HepG2 (cell line): Measurements from ENCODE around the gene RALB. TPM values are rescaled to one million over a fixed set of nuclear protein-coding genes. Genes with fewer than 3 reads are reported as not detected.
A peak's percentile ranks its signal among the peaks of the same experiment; 100 is the strongest.

Experiments
- ATF7-NPFF ChIP-seq: sonication (generic); formaldehyde crosslinking; IDR thresholded peaks from 2 replicates; pipeline ENCODE4 v1.8.1; 2023; ENCODE audit warnings: mild to moderate bottlenecking, low read depth, missing genetic modification reagents, moderate library complexity
- CHD4 ChIP-seq: fragments of 200-600 bp; sonication (generic); IDR thresholded peaks from 2 replicates; pipeline ENCODE4 v1.7.0; 2017; ENCODE audit warnings: mild to moderate bottlenecking, low read length, borderline replicate concordance
- E2F2 ChIP-seq: sonication (generic); formaldehyde crosslinking; IDR thresholded peaks from 2 replicates; pipeline ENCODE4 v1.4.0; 2020; ENCODE audit warnings: missing genetic modification reagents, borderline replicate concordance
- GATA4 ChIP-seq: sonication (generic); IDR thresholded peaks from 2 replicates; pipeline ENCODE4 v1.6.1; 2016; ENCODE audit warnings: antibody characterized with exemption, low read depth, borderline replicate concordance
- JUNB ChIP-seq: sonication (generic); formaldehyde crosslinking; IDR thresholded peaks from 2 replicates; pipeline ENCODE4 v1.8.0; 2022; ENCODE audit warnings: missing genetic modification reagents, mild to moderate bottlenecking, borderline replicate concordance
- KDM4B ChIP-seq: sonication (generic); formaldehyde crosslinking; IDR thresholded peaks from 2 replicates; pipeline ENCODE4 v1.4.0; 2020; ENCODE audit warnings: missing genetic modification reagents
- NRL ChIP-seq: sonication (generic); formaldehyde crosslinking; IDR thresholded peaks from 2 replicates; pipeline ENCODE4 v1.5.0; 2020; ENCODE audit warnings: missing genetic modification reagents, mild to moderate bottlenecking, moderate library complexity, borderline replicate concordance
- PCBP2 ChIP-seq: fragments of 200-400 bp; formaldehyde crosslinking; optimal IDR thresholded peaks from 2 replicates; pipeline ENCODE3; 2018; ENCODE audit warnings: low read length, low read depth; ENCODE audit not compliant: poor library complexity, severe bottlenecking
- RCOR2 ChIP-seq: IDR thresholded peaks from 2 replicates; pipeline ENCODE4 v1.6.1; 2016; ENCODE audit warnings: missing biosample characterization, missing genetic modification reagents
- RFXAP ChIP-seq: sonication (generic); formaldehyde crosslinking; IDR thresholded peaks from 2 replicates; pipeline ENCODE4 v1.4.0; 2020; ENCODE audit warnings: missing genetic modification reagents, borderline replicate concordance
- SMAD9 ChIP-seq: sonication (generic); formaldehyde crosslinking; IDR thresholded peaks from 2 replicates; pipeline ENCODE4 v1.5.1; 2020; ENCODE audit warnings: mild to moderate bottlenecking, missing genetic modification reagents
- U2AF1 ChIP-seq: fragments of 200-400 bp; formaldehyde crosslinking; optimal IDR thresholded peaks from 2 replicates; pipeline ENCODE3; 2017; ENCODE audit warnings: mild to moderate bottlenecking, low read depth, low read length
- YEATS4 ChIP-seq: sonication (generic); formaldehyde crosslinking; IDR thresholded peaks from 2 replicates; pipeline ENCODE4 v1.4.0; 2020; ENCODE audit warnings: missing genetic modification reagents, borderline replicate concordance
- ZEB1 ChIP-seq: IDR thresholded peaks from 2 replicates; pipeline ENCODE4 v1.6.1; 2012; ENCODE audit warnings: mild to moderate bottlenecking, low read depth, inconsistent platforms; ENCODE audit not compliant: insufficient replicate concordance
- ZNF781 ChIP-seq: sonication (generic); formaldehyde crosslinking; IDR thresholded peaks from 2 replicates; pipeline ENCODE4 v1.5.1; 2020; ENCODE audit warnings: borderline replicate concordance, mild to moderate bottlenecking, missing genetic modification reagents; ENCODE audit errors: not compliant biosample characterization
- ZNF879 ChIP-seq: sonication (generic); formaldehyde crosslinking; IDR thresholded peaks from 2 replicates; pipeline ENCODE4 v1.8.1; 2023; ENCODE audit warnings: missing genetic modification reagents
- polyA plus RNA-seq, 8 experiments: library from polyadenylated mRNA; depleted of rRNA in 3 of 8; stranded (reverse) in 7 of 8; unstranded in 1 of 8; fragments of >200 nt; fragmentation: Illumina TruSeq in 4 of 8; extraction: Trizol in 4 of 8; gene quantifications; 2 replicates each; pipeline versions ENCODE4 v1.2.1 to v1.2.3, GENCODE V29; 2011 to 2016; ENCODE audit warnings: low read depth in 4 of 8, missing spikeins in 1 of 8, mixed read lengths in 1 of 8; ENCODE audit not compliant: insufficient read depth in 1 of 8
- total RNA-seq, 5 experiments: library from RNA; depleted of rRNA; stranded (reverse); fragments of >200 nt; fragmentation: Illumina TruSeq; extraction: Trizol; gene quantifications; 2 replicates each; pipeline ENCODE4 v1.2.3, GENCODE V29; 2016; ENCODE audit warnings: low read depth in 1 of 5
- TF ChIP-seq, protein P1 (sequence below): sonication (generic); formaldehyde crosslinking; IDR thresholded peaks from one replicate; pipeline ENCODE4 v1.5.1; 2020; ENCODE audit warnings: mild to moderate bottlenecking, missing genetic modification reagents; ENCODE audit errors: not compliant biosample characterization
- TF ChIP-seq, protein P2 (sequence below): sonication (generic); formaldehyde crosslinking; IDR thresholded peaks from 2 replicates; pipeline ENCODE4 v1.5.1; 2020; ENCODE audit warnings: missing genetic modification reagents, mild to moderate bottlenecking, borderline replicate concordance

Gene RALB
- total and polyA plus RNA-seq, 2 of the 13 experiments (the other 11 are each of a cell fraction or from before 2014, with no cell fraction given): 37.8 to 43.2 TPM

DNA sequence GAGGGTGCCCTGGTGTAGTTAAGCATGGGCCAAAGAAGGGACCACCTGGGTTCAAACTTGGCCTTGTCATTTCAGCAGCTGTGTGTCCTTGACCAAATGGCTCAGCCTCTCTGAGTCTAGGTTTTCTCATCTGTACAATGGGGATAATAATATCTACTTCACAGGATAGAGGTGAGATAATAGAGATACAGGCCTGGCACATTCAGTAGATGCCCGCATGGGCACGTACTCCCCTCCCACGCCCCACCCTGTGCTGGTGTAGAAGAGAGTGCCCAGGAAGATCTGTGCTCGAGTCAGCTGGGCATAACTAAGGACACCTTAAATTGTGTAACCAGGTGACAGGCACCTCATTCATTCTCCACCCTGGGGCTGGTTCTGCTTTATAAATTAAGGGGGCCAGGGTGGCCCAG lies 21.1 kb upstream of the RALB start (continued):
- TF ChIP-seq, protein P1, sequence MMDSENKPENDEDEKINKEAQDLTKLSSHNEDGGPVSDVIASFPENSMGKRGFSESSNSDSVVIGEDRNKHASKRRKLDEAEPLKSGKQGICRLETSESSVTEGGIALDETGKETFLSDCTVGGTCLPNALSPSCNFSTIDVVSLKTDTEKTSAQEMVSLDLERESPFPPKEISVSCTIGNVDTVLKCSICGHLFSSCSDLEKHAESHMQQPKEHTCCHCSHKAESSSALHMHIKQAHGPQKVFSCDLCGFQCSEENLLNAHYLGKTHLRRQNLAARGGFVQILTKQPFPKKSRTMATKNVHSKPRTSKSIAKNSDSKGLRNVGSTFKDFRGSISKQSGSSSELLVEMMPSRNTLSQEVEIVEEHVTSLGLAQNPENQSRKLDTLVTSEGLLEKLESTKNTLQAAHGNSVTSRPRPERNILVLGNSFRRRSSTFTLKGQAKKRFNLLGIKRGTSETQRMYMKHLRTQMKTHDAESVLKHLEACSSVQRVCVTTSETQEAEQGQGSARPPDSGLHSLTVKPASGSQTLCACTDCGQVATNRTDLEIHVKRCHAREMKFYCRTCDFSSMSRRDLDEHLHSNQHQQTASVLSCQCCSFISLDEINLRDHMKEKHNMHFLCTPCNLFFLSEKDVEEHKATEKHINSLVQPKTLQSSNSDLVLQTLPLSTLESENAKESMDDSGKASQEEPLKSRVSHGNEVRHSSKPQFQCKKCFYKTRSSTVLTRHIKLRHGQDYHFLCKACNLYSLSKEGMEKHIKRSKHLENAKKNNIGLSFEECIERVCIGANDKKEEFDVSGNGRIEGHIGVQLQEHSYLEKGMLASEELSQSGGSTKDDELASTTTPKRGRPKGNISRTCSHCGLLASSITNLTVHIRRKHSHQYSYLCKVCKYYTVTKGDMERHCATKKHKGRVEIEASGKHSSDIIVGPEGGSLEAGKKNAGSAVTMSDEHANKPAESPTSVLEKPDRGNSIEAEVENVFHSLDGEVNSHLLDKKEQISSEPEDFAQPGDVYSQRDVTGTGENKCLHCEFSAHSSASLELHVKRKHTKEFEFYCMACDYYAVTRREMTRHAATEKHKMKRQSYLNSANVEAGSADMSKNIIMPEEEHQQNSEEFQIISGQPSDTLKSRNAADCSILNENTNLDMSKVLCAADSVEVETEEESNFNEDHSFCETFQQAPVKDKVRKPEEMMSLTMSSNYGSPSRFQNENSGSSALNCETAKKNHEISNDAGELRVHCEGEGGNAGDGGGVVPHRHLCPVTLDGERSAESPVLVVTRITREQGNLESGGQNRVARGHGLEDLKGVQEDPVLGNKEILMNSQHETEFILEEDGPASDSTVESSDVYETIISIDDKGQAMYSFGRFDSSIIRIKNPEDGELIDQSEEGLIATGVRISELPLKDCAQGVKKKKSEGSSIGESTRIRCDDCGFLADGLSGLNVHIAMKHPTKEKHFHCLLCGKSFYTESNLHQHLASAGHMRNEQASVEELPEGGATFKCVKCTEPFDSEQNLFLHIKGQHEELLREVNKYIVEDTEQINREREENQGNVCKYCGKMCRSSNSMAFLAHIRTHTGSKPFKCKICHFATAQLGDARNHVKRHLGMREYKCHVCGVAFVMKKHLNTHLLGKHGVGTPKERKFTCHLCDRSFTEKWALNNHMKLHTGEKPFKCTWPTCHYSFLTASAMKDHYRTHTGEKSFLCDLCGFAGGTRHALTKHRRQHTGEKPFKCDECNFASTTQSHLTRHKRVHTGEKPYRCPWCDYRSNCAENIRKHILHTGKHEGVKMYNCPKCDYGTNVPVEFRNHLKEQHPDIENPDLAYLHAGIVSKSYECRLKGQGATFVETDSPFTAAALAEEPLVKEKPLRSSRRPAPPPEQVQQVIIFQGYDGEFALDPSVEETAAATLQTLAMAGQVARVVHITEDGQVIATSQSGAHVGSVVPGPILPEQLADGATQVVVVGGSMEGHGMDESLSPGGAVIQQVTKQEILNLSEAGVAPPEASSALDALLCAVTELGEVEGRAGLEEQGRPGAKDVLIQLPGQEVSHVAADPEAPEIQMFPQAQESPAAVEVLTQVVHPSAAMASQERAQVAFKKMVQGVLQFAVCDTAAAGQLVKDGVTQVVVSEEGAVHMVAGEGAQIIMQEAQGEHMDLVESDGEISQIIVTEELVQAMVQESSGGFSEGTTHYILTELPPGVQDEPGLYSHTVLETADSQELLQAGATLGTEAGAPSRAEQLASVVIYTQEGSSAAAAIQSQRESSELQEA (CRISPR knock-in tag): no peak
- no peak for TF ChIP-seq ZEB1
- TF ChIP-seq RFXAP: no peak
- TF ChIP-seq U2AF1: no peak
- TF ChIP-seq GATA4: no peak
- TF ChIP-seq ATF7-NPFF: 0 out of 2 replicates have a peak, but pooled peaks have one; percentile 10
- TF ChIP-seq ZNF781 (CRISPR knock-in tag): peak; percentile 3
- no peak for TF ChIP-seq KDM4B (CRISPR knock-in tag)
- no peak for TF ChIP-seq NRL (CRISPR knock-in tag)
- no peak for TF ChIP-seq YEATS4 (CRISPR knock-in tag)
- TF ChIP-seq JUNB: no peak
- peak; percentile 23; the same call in 1 of the 2 replicates for TF ChIP-seq RCOR2 (CRISPR knock-in tag)
- peak; percentile 51; the same call in 1 of the 2 replicates for TF ChIP-seq CHD4
- TF ChIP-seq PCBP2: no peak
- TF ChIP-seq, protein P2, sequence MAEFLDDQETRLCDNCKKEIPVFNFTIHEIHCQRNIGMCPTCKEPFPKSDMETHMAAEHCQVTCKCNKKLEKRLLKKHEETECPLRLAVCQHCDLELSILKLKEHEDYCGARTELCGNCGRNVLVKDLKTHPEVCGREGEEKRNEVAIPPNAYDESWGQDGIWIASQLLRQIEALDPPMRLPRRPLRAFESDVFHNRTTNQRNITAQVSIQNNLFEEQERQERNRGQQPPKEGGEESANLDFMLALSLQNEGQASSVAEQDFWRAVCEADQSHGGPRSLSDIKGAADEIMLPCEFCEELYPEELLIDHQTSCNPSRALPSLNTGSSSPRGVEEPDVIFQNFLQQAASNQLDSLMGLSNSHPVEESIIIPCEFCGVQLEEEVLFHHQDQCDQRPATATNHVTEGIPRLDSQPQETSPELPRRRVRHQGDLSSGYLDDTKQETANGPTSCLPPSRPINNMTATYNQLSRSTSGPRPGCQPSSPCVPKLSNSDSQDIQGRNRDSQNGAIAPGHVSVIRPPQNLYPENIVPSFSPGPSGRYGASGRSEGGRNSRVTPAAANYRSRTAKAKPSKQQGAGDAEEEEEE (CRISPR knock-in tag): no peak
- TF ChIP-seq SMAD9 (CRISPR knock-in tag): no peak
- no peak for TF ChIP-seq ZNF879
- TF ChIP-seq E2F2 (CRISPR knock-in tag): no peak
- TF ChIP-seq, all 625 proteins: peak for 8
